H9 (cell line): Measurements from ENCODE around the gene TSPO2. TPM values are rescaled to one million over a fixed set of nuclear protein-coding genes. Genes with fewer than 3 reads are reported as not detected.

ENCODE experiments used
- DNase-seq: peaks from one replicate; pipeline ENCODE4 v3.0.0-alpha.2; 2017
- H2AFZ ChIP-seq: one replicate; pipeline ENCODE4 v1.6.1; 2013; ENCODE audit warnings: mild to moderate bottlenecking, low read length, control low read depth, moderate library complexity
- H2AK5ac ChIP-seq: 2 replicates; pipeline ENCODE4 v1.6.1; 2013; ENCODE audit warnings: low read length, control low read depth, mixed read lengths; ENCODE audit not compliant: insufficient read length
- H2BK120ac ChIP-seq: one replicate; pipeline ENCODE4 v1.6.1; 2013; ENCODE audit warnings: low read depth, mild to moderate bottlenecking, low read length, control low read depth, inconsistent platforms; ENCODE audit not compliant: poor library complexity, severe bottlenecking
- H2BK12ac ChIP-seq: 2 replicates; pipeline ENCODE4 v1.6.1; 2013; ENCODE audit warnings: low read length, control low read depth, mixed read lengths, low read depth; ENCODE audit not compliant: insufficient read length
- H2BK15ac ChIP-seq: 2 replicates; pipeline ENCODE4 v1.6.1; 2013; ENCODE audit warnings: low read depth, low read length, control low read depth
- H2BK20ac ChIP-seq: one replicate; pipeline ENCODE4 v1.6.1; 2013; ENCODE audit warnings: low read depth, mild to moderate bottlenecking, low read length, control low read depth, inconsistent platforms; ENCODE audit not compliant: poor library complexity, severe bottlenecking
- H2BK5ac ChIP-seq: 2 replicates; pipeline ENCODE4 v1.6.1; 2013; ENCODE audit warnings: low read length, control low read depth, mixed read lengths; ENCODE audit not compliant: insufficient read length
- H3K14ac ChIP-seq: 2 replicates; pipeline ENCODE4 v1.6.1; 2013; ENCODE audit warnings: low read length, control low read depth; ENCODE audit not compliant: insufficient read depth
- H3K18ac ChIP-seq: 2 replicates; pipeline ENCODE4 v1.6.1; 2013; ENCODE audit warnings: low read depth, mild to moderate bottlenecking, mixed read lengths, low read length, control low read depth; ENCODE audit not compliant: insufficient read length
- H3K23ac ChIP-seq: 2 replicates; pipeline ENCODE4 v1.6.1; 2013; ENCODE audit warnings: low read length, control low read depth, mixed read lengths, low read depth; ENCODE audit not compliant: insufficient read length
- H3K23me2 ChIP-seq: 2 replicates; pipeline ENCODE4 v1.6.1; 2013; ENCODE audit warnings: low read depth, mild to moderate bottlenecking, mixed read lengths, low read length, control low read depth; ENCODE audit not compliant: insufficient read length, poor library complexity, severe bottlenecking
- H3K27ac ChIP-seq: 2 replicates; pipeline ENCODE4 v1.5.1; 2013; ENCODE audit warnings: low read length, control low read depth, mixed read lengths, low read depth; ENCODE audit not compliant: insufficient read length
- H3K27me3 ChIP-seq: 2 replicates; pipeline ENCODE4 v1.6.1; 2013; ENCODE audit warnings: low read length, control low read depth, inconsistent platforms; ENCODE audit not compliant: insufficient read depth
- H3K4ac ChIP-seq: 2 replicates; pipeline ENCODE4 v1.6.1; 2013; ENCODE audit warnings: low read depth, mild to moderate bottlenecking, control low read depth, inconsistent platforms, low read length, moderate library complexity
- H3K4me1 ChIP-seq: 2 replicates; pipeline ENCODE4 v1.6.1; 2013; ENCODE audit warnings: low read length, control low read depth, inconsistent platforms; ENCODE audit not compliant: insufficient read depth
- H3K4me2 ChIP-seq: 2 replicates; pipeline ENCODE4 v1.6.1; 2013; ENCODE audit warnings: low read length, control low read depth, mixed read lengths; ENCODE audit not compliant: insufficient read length, insufficient read depth
- H3K56ac ChIP-seq: 2 replicates; pipeline ENCODE4 v1.6.1; 2013; ENCODE audit warnings: low read depth, mild to moderate bottlenecking, mixed read lengths, low read length, control low read depth; ENCODE audit not compliant: insufficient read length
- H3K79me1 ChIP-seq: 2 replicates; pipeline ENCODE4 v1.6.1; 2013; ENCODE audit warnings: low read depth, mild to moderate bottlenecking, moderate library complexity, low read length, control low read depth, inconsistent platforms; ENCODE audit not compliant: insufficient read depth, poor library complexity, severe bottlenecking
- H3K79me2 ChIP-seq: 2 replicates; pipeline ENCODE4 v1.6.1; 2013; ENCODE audit warnings: low read length, control low read depth, inconsistent platforms; ENCODE audit not compliant: insufficient read depth
- H3K9ac ChIP-seq: 2 replicates; pipeline ENCODE4 v1.6.1; 2013; ENCODE audit warnings: low read length, control low read depth, mixed read lengths; ENCODE audit not compliant: insufficient read length; ENCODE audit errors: extremely low read depth
- H3K9me3 ChIP-seq: one replicate; pipeline ENCODE4 v1.6.1; 2013; ENCODE audit warnings: low read depth, low read length, inconsistent platforms; ENCODE audit not compliant: control insufficient read depth
- H3T11ph ChIP-seq: one replicate; pipeline ENCODE4 v1.6.1; 2013; ENCODE audit warnings: mild to moderate bottlenecking, low read length, control low read depth, inconsistent platforms
- H4K20me1 ChIP-seq: one replicate; pipeline ENCODE4 v1.6.1; 2013; ENCODE audit not compliant: control insufficient read depth, insufficient read length, insufficient read depth
- H4K5ac ChIP-seq: 2 replicates; pipeline ENCODE4 v1.6.1; 2013; ENCODE audit warnings: low read depth, mild to moderate bottlenecking, mixed read lengths, low read length, control low read depth; ENCODE audit not compliant: insufficient read length
- H4K8ac ChIP-seq: replicated peaks from 2 replicates; pipeline ENCODE4 v1.6.1; 2013; ENCODE audit warnings: low read length, control low read depth, mixed read lengths, low read depth; ENCODE audit not compliant: insufficient read length
- H4K91ac ChIP-seq: 2 replicates; pipeline ENCODE4 v1.6.1; 2013; ENCODE audit warnings: low read depth, mild to moderate bottlenecking, moderate library complexity, mixed read lengths, low read length, control low read depth; ENCODE audit not compliant: insufficient read length
- H3K27ac Mint-ChIP-seq, 3 experiments: 2 replicates in 2 of 3; 3 replicates in 1 of 3; pipeline ENCODE4 v1.8.0; 2020 to 2021; ENCODE audit warnings: mixed read lengths in 3 of 3, mild to moderate bottlenecking in 1 of 3, moderate library complexity in 1 of 3
- H3K27me3 Mint-ChIP-seq: 2 replicates; pipeline ENCODE4 v1.8.0; 2021; ENCODE audit warnings: low read depth, mild to moderate bottlenecking, moderate library complexity, mixed read lengths
- H3K36me3 Mint-ChIP-seq, 3 experiments: 2 replicates in 2 of 3; 3 replicates in 1 of 3; pipeline ENCODE4 v1.8.0; 2020 to 2021; ENCODE audit warnings: low read depth in 3 of 3, mixed read lengths in 3 of 3; ENCODE audit not compliant: insufficient read depth in 1 of 3
- H3K4me1 Mint-ChIP-seq, 2 experiments: 2 replicates each; pipeline ENCODE4 v1.8.0; 2020; ENCODE audit warnings: mixed read lengths in 2 of 2
- H3K4me3 Mint-ChIP-seq, 2 experiments: 2 replicates in 1 of 2; 3 replicates in 1 of 2; pipeline ENCODE4 v1.8.0; 2020 to 2021; ENCODE audit warnings: mild to moderate bottlenecking in 2 of 2, mixed read lengths in 2 of 2, moderate library complexity in 1 of 2
- H3K9me3 Mint-ChIP-seq, 2 experiments: 2 replicates in 1 of 2; 3 replicates in 1 of 2; pipeline ENCODE4 v1.8.0; 2020; ENCODE audit warnings: mild to moderate bottlenecking in 2 of 2, mixed read lengths in 2 of 2, moderate library complexity in 1 of 2
- CTCF ChIP-seq: fragments of 200-600 bp; sonication (generic); conservative IDR thresholded peaks from 3 replicates; pipeline ENCODE4 v1.8.0; 2021; ENCODE audit warnings: antibody characterized with exemption, mild to moderate bottlenecking
- WGBS: extraction: QIAGEN DNeasy Blood & Tissue Kit; methylation state at CpG from one replicate; pipeline ENCODE4 v1.1.7; 2013; ENCODE audit warnings: missing lambda C conversion rate, low lambda C conversion rate, mixed read lengths; ENCODE audit not compliant: insufficient read length; ENCODE audit errors: extremely low coverage; 5-methylcytosine and 5-hydroxymethylcytosine counted together
- total RNA-seq: library from RNA; stranded (reverse); gene quantifications from 2 replicates; pipeline ENCODE4 v1.2.1, GENCODE V29; 2021

Gene TSPO2
- total RNA-seq, 1 experiment from 2014 or later: not detected

- Histone ChIP-seq H4K8ac (no peak overlapping the region), H4K5ac (no peak overlapping the region), H2AFZ (no peak overlapping the region), H2BK5ac (no peak overlapping the region), H3K4me1 (no peaks in the 10 kb centered on the region), H3K27ac (no peak overlapping the region), H3T11ph (no peak overlapping the region), H3K18ac (no peak overlapping the region), H2BK15ac (no peak overlapping the region), H3K23me2 (peaks cover 9% of the 10 kb centered on the region), H3K9ac (no peak overlapping the region), H3K9me3 (no peaks in the 10 kb centered on the region), H2AK5ac (no peak overlapping the region), H3K14ac (no peak overlapping the region), H4K20me1 (peaks cover 2% of the 10 kb centered on the region), H3K4ac (no peak overlapping the region), H2BK20ac (no peak overlapping the region), H2BK120ac (no peak overlapping the region), H3K79me1 (peaks cover 7% of the 10 kb centered on the region), H4K91ac (no peak overlapping the region), H3K79me2 (peaks cover 42% of the 10 kb centered on the region), H3K27me3 (no peaks in the 10 kb centered on the region), H3K4me2 (no peak overlapping the region), H3K56ac (no peak overlapping the region), H2BK12ac (no peak overlapping the region), H3K23ac (no peak overlapping the region)
- Mint-ChIP-seq H3K4me1 (peaks cover 25 to 27% of the 10 kb centered on the region in 2 experiments), H3K9me3 (no peaks in the 10 kb centered on the region; a peak in 1 of 5 replicates), H3K36me3 (peaks cover 18 to 55% (median 47%) of the 10 kb centered on the region in 3 experiments; a peak in 6 of 7 replicates), H3K27ac (no peak overlapping the region), H3K4me3 (no peak overlapping the region), H3K27me3 (no peaks in the 10 kb centered on the region)
- no peak for TF ChIP-seq CTCF
- DNase-seq: no peak
- no CpG with 5 or more reads among the region's 3 CpGs for WGBS
These were observed 35.8 kb downstream of the TSPO2 start for GRCh38 chr6:41078101-41078500.
